Body of pancreas (tissue), 4 donors: ENCODE data around the gene KIDINS220. TPM values are rescaled to one million over a fixed set of nuclear protein-coding genes. Genes with fewer than 3 reads are reported as not detected.

Experiments
- ATAC-seq: fragments of 150-250 bp; one replicate; pipeline ENCODE4 v1.9.1; 2016
- DNase-seq, 4 donors: peaks; one replicate each; pipeline ENCODE4 v3.0.0-alpha.2; 2019
- H3K27ac ChIP-seq, 4 donors: fragments of 200-600 bp; sonication (generic); 1 replicate in 3 of 4; 2 replicates in 1 of 4; pipeline versions ENCODE4 v1.5.1 to v1.6.1; 2016 to 2019; ENCODE audit warnings: mild to moderate bottlenecking in 1 of 4, mixed read lengths in 1 of 4, moderate library complexity in 1 of 4
- H3K27me3 ChIP-seq, 2 donors: fragments of 200-600 bp; sonication (generic); one replicate each; pipeline ENCODE4 v1.6.0; 2016; ENCODE audit warnings: mild to moderate bottlenecking in 1 of 2
- H3K36me3 ChIP-seq, 2 donors: fragments of 200-600 bp; sonication (generic); replicated peaks in 1 of 2; 2 replicates each; pipeline ENCODE4 v1.5.1; 2016; ENCODE audit warnings: low read depth in 2 of 2; ENCODE audit not compliant: insufficient read depth in 1 of 2
- H3K4me1 ChIP-seq: fragments of 200-600 bp; sonication (generic); one replicate; pipeline ENCODE4 v1.6.0; 2016
- H3K4me3 ChIP-seq, 2 donors: fragments of 200-600 bp; sonication (generic); 1 replicate in 1 of 2; 2 replicates in 1 of 2; pipeline ENCODE4 v1.5.1; 2016 to 2019
- H3K9me3 ChIP-seq, 3 donors: fragments of 200-600 bp; sonication (generic); 1 replicate in 2 of 3; 2 replicates in 1 of 3; pipeline ENCODE4 v1.5.1; 2016
- CTCF ChIP-seq, 7 experiments: fragments of 450-650 bp in 4 of 7; fragments of 200-600 bp in 3 of 7; sonication (generic) in 3 of 7; IDR thresholded peaks; one replicate each; pipeline ENCODE4 v1.5.1; 2016 to 2019; ENCODE audit warnings: antibody characterized with exemption in 7 of 7
- POLR2A ChIP-seq, 3 donors: fragments of 450-650 bp; IDR thresholded peaks; one replicate each; pipeline ENCODE4 v1.6.1; 2016; ENCODE audit warnings: antibody characterized with exemption in 3 of 3, mild to moderate bottlenecking in 2 of 3
- WGBS, 2 donors: methylation state at CpG; one replicate each; pipeline ENCODE4 v1.1.5; 2017; 5-methylcytosine and 5-hydroxymethylcytosine counted together
- intact Hi-C: fragments of 100-400 bp; cut with DNase I; formaldehyde crosslinking; loops from one replicate; pipeline ENCODE4 v1.15.1; 2023
- total RNA-seq, 2 donors: library from RNA; depleted of rRNA; stranded (reverse); fragments of >200 nt; gene quantifications; one replicate each; pipeline ENCODE4 v1.1.0, GENCODE V29; 2016

The KIDINS220 gene
- total RNA-seq, 2 donors from 2014 or later: 43.6 to 45.2 TPM

GRCh38 chr2:8802741-8803140 lies 34.7 kb downstream of the KIDINS220 start:
- no peak for TF ChIP-seq CTCF (IDR thresholded peaks at IDR 0.05)
- no peak for TF ChIP-seq POLR2A (IDR thresholded peaks at IDR 0.05)
- H3K27ac ChIP-seq: no peak overlapping the region

GRCh38 chr2:8800821-8801220 lies 36.6 kb downstream of the KIDINS220 start:
- Histone ChIP-seq H3K27me3 (no peaks in the 10 kb centered on the region), H3K36me3 (peaks cover 0 to 17% of the 10 kb centered on the region in 2 donors), H3K27ac (no peak overlapping the region), H3K9me3 (no peaks in the 10 kb centered on the region), H3K4me1 (peaks cover 5% of the 10 kb centered on the region), H3K4me3 (no peak overlapping the region)
- WGBS, 2 donors: 91% methylated on average over 4 of the region's 4 CpGs
- DNase-seq: no peak
- TF ChIP-seq CTCF (IDR thresholded peaks at IDR 0.05): no peak
- TF ChIP-seq POLR2A (IDR thresholded peaks at IDR 0.05): no peak
- intact Hi-C loops: no loop called here
- no peak for ATAC-seq

More at GRCh38 chr2:8802741-8803140, 34.7 kb downstream of the KIDINS220 start:
- H3K9me3 ChIP-seq: no peaks in the 10 kb centered on the region
- WGBS, 2 donors: 68 to 81% methylated on average over 3 of the region's 3 CpGs
- no peak overlapping the region for H3K4me3 ChIP-seq
- peaks cover 5% of the 10 kb centered on the region for H3K4me1 ChIP-seq
- intact Hi-C loops: no loop called here
- no peaks in the 10 kb centered on the region for H3K27me3 ChIP-seq
- DNase-seq (no peak), ATAC-seq (no peak)
- peaks cover 0 to 5% of the 10 kb centered on the region in 2 donors for H3K36me3 ChIP-seq

- Histone ChIP-seq H3K9me3 (no peaks in the 10 kb centered on the region), H3K4me1 (peaks cover 5% of the 10 kb centered on the region), H3K4me3 (no peak overlapping the region), H3K27me3 (no peaks in the 10 kb centered on the region), H3K27ac (no peak overlapping the region), H3K36me3 (peaks cover 0 to 16% of the 10 kb centered on the region in 2 donors)
- intact Hi-C loops: no loop called here
- ATAC-seq (no peak), DNase-seq (no peak)
- no peak for TF ChIP-seq CTCF (IDR thresholded peaks at IDR 0.05)
- TF ChIP-seq POLR2A (IDR thresholded peaks at IDR 0.05): no peak
- 85 to 94% methylated on average over 5 of the region's 5 CpGs for WGBS, 2 donors
These were observed 37.2 kb downstream of the KIDINS220 start for GRCh38 chr2:8800218-8800617.

- intact Hi-C loops: no loop called here
- Histone ChIP-seq H3K4me3 (no peak overlapping the region), H3K36me3 (peaks cover 0 to 16% of the 10 kb centered on the region in 2 donors), H3K27ac (no peak overlapping the region), H3K9me3 (no peaks in the 10 kb centered on the region), H3K4me1 (no peaks in the 10 kb centered on the region), H3K27me3 (no peaks in the 10 kb centered on the region)
- TF ChIP-seq POLR2A (IDR thresholded peaks at IDR 0.05): no peak
- no peak for TF ChIP-seq CTCF (IDR thresholded peaks at IDR 0.05)
- 97 to 100% methylated on average over 2 of the region's 2 CpGs for WGBS, 2 donors
- ATAC-seq (no peak), DNase-seq (no peak)
These were observed 38.4 kb downstream of the KIDINS220 start for GRCh38 chr2:8799004-8799403.

GRCh38 chr2:8798393-8798792 lies 39.0 kb downstream of the KIDINS220 start:
- no peak for DNase-seq
- WGBS, 2 donors: 61 to 73% methylated on average over 2 of the region's 2 CpGs
- Histone ChIP-seq H3K4me3 (no peak overlapping the region), H3K27ac (no peak overlapping the region), H3K36me3 (peaks cover 0 to 19% of the 10 kb centered on the region in 2 donors), H3K4me1 (no peaks in the 10 kb centered on the region), H3K9me3 (no peaks in the 10 kb centered on the region), H3K27me3 (no peaks in the 10 kb centered on the region)
- TF ChIP-seq CTCF (IDR thresholded peaks at IDR 0.05) (no peak), POLR2A (IDR thresholded peaks at IDR 0.05) (no peak)
- ATAC-seq: no peak
- intact Hi-C loops: no loop called here
